Stimulated activated naive CD4-positive, alpha-beta T cell (primary cell): ENCODE measurements around the gene IFT81.
A peak's percentile ranks its signal among the peaks of the same experiment; 100 is the strongest.
"Not testable (repeated sequence)": the region's sequence is repeated elsewhere in the genome, so short reads cannot be mapped to it uniquely, and the experiment has no call there.

Experiments used
- DNase-seq, 6 experiments: peaks; one replicate each; lab custom pipeline; 2025; lab: John Stamatoyannopoulos, UW

Gene IFT81

DNA sequence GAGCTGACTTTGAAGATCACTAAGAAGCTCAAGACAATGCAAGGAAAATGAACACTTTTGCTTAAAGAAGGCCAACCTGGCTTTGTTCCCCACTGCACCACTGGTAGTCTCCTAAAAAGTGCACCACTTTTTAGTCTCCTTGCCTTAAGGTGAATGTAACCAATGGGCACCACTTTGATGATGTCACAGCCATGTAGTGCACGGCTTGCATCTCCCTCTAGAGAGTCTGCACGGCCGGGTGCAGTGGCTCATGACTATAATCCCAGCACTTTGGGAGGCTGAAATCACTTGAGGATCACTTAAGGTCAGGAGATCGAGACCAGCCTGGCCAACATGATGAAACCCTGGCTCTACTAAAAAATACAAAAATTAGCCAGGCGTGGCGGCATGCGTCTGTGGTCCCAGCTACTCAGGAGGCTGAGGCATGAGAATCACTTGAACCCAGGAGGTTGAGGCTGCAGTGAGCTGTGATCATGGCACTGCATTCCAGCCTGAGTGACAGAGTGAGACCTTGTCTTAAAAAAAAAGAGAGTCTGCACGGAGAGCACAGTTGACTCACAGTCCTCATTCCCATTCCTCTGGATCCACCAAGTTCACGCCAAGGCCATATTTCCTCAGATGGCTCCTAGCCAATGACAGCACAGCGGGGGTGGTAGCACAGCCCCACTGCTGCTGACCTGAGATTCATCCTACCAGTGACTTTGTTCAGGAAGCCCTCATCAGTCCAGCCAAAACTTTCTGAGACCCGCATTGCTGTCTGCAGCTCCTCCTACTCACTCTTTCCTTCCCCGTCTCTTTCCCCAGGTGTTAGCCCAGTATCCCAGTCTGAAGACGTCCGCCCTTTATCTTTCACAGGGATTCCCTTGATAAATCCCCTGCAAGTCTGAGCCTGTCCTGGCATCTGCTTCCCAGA, 16.5 kb upstream of the IFT81 start:
- DNase-seq = no peak

DNA sequence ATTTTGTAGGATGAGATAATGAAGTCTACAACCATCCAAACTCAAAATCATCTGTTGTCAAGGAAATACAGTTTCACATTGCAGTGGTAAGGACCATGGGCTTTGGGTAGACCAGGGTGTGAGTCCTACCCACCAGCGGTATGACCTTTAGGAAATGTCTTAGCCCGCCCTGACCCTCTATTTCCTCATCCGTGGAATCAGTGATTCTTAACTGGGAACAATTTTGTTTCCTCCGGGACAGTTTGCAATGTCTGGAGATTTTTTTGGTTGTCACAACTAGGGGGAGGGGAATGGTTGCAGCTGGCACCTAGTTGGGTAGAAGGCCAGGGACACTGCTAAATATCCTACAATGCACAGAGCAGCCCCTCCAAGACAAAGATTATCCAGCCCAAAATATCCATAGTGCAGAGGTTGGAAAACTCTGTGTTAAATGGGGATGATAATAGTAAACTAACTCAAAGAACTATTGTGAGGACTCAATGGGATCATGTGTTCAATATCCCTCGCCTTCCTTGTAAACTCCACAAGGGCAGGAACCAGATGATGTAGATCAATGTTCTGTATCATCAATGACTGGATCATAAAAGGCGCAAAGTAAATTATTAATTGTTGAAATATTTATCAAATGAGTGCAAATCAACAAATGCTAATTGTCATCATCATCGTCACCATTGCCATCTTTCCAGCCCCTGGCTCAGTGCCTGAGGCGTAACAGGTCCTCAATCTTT, 15.7 kb upstream of the IFT81 start:
- no peak for DNase-seq

DNA sequence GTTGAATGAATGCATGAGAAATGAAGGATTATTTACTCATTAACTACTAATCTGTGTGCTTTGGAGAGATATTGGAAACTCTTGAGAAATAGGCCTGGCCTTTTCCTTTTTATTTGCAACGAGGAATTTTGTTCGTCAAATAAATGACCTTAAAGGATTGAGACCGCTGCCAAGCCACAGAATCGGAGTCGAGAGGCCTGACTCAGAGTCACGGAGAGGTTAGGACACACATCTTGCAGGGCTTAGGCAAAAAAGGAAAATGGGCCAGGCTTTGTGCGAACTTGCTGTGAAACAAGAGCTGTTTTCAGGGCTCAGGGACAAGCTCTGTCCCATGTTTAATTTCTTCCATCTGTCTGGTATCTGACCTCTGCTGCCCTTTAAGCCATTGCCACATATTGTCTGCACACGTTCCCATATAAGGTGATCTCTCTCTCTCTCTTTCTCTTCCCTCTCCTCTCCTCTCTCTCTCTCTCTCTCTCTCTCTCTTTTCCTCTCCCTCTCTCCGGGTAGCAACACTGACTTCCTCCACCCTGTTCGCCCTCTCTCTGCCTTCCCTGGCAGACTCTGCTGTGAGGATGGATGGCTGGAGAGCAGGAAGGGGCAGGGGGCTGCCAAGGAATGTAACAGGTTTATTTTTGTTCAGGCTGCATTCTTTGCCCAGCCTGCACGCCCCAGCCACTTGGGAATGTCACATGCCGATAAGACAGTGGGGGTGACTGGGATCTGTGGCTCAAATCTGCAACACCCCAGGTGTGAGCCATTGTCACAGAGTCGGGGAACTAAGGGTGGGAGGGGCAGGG, 14.9 kb upstream of the IFT81 start:
- no peak for DNase-seq

DNA sequence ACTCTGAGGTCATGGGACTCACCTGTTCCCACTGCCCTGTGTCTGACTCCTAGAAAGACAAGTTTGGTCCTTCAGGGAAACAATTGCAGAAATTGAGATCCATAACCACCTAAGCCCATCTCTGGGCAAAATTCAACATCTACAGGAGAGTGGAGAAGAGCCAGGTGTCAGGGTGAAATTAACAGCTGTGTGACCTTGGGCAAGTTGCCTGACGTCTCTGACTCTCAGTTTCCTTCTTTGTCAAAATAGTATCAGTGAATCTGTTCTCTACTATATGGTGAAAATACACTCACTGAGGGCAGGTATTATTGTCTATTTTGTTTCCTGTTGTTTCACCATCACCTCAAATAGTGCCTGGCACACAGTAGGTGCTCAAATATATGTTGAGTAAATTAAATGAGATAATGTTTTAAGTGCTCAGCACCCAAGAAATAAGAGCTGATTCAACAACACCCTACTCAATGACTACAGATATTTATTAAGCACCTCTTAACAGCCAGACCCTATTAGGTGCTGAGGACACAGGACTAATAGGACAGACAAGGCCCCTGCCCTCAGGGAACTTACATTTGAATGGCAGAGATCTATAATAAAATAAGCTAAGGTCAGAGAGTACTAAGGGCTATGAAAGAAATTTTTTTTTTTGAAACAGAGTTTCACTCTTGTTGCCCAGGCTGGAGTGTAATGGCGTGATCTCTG, 14.2 kb upstream of the IFT81 start:
- DNase-seq = no peak

DNA sequence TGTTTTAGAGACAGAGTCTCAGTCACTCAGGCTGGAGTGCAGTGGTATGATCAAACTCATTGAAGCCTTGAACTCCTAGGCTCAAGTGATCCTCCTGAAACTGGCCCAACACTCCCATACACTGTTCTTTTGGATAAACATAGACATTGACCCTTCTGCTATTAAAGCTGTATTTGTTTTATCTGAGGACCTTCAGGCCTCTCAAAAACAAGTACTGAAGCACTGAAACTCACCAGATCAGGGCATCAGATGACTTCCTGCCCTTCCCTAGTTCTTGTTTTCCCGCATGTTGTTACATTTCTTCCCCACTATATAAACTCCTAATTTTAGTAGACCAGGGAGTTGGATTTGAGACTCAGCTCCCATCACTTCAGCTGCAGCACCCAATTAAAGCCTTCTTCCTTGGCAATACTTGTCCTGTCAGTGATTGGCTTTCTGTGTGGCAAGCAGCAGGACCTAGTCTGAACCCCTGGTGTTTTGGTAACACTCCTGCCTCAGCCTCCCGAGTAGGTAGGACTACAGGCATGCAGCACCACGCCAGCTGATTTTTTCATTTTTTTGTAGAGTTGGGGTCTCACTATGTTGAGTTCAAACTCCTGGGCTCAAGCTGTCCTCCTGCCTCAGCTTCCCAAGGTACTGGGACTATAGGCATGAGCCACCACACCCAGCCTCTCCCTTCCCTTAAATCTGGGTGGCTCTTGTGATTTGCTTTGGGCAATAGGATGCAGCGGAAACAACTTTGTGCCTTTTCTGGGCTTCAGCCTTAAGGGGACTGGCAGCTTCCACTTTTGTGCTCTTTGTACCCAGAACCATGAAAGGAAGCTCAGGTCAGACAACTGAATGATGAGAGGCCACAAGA, 12.5 kb upstream of the IFT81 start:
- DNase-seq = no peak

DNA sequence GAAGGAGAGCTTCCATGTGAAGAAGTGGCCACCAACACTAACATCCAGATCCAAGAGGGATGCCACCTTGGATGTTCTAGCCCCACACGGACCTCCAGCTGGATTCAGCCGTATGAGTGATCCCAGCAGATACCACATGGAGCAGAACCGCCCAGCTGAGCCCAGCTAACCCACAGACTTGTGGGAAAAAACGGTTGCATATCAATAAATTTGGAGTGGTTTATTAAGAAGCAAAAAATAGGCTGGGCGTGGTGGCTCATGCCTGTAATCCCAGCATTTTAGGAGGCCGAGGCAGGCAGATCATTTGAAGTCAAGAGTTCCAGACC, 11.9 kb upstream of the IFT81 start:
- no peak for DNase-seq

DNA sequence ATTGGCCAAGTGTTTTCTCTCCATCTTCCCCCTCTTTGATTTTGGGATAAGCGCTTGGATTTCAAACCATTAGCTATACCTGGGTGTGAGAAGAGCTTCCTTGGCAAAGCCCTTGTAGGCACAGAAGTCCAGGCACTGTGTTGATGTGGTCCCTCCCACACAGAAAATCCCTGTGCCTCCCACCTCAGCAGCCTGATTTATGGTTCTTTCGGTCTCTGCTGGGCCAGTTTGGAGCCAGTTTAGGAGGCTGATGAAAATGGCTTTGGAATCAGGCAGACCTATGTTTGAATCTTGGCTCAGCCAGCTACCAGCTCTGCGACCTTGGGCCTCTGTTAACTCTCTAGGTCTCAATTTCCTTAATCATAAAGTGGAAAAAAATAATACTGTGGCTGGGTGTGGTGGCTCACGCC, 9.6 kb upstream of the IFT81 start:
- DNase-seq = no peak

DNA sequence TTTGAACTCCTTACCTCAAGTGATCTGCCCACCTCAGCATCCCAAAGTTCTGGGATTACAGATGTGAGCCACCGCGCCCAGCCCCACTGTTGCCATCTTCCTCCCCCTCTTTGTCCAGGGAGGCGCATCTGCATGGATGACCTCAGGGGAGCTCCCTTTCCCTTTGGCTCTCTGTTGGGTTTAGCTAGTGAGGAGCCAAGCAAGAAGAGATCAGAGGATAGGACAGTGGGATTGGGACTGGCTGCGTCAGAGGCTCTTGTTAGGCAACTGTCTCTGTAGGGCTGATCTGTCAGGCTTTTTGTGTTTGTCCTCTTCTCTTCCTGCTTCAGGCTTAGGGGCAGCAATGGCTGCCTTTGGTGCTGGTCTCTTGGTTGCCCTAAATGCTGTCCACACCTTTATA, 8.5 kb upstream of the IFT81 start:
- no peak for DNase-seq

DNA sequence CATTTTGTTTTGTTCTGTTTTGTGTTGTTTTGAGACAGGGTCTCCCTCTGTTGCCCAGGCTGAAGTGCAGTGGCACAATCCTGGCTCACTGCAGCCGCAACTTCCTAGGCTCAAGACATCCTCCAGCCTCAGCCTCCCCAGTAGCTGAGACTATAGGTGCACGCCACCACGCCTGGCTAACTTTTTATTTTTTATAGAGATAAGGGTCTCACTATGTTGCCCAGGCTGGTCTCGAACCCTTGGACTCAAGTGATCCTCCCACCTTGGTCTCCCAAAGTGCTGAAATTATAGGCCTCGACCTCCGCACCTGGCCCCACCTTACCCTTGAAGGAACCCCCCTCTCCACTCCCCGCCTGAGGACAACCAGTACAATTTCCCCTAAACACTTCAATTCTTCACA, 7.5 kb upstream of the IFT81 start:
- no peak for DNase-seq

DNA sequence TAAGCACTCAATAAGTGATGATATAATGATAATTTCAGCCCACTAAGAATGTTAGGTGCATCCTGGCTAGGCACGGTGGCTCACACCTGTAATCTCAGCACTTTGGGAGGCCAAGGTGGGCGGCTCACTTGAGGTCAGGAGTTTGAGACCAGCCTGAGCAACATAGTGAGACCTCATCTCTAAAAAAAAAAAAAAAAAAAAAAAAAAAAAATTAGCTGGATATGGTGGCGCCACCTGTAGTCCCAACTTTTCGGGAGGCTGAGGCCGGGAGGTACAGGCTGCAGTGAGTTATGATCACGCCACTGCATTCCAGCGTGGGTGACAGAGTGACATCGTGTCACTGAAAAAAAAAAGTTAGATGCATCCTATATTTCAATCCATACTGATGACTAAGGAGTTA, 6.9 kb upstream of the IFT81 start:
- not testable (repeated sequence) for DNase-seq

DNA sequence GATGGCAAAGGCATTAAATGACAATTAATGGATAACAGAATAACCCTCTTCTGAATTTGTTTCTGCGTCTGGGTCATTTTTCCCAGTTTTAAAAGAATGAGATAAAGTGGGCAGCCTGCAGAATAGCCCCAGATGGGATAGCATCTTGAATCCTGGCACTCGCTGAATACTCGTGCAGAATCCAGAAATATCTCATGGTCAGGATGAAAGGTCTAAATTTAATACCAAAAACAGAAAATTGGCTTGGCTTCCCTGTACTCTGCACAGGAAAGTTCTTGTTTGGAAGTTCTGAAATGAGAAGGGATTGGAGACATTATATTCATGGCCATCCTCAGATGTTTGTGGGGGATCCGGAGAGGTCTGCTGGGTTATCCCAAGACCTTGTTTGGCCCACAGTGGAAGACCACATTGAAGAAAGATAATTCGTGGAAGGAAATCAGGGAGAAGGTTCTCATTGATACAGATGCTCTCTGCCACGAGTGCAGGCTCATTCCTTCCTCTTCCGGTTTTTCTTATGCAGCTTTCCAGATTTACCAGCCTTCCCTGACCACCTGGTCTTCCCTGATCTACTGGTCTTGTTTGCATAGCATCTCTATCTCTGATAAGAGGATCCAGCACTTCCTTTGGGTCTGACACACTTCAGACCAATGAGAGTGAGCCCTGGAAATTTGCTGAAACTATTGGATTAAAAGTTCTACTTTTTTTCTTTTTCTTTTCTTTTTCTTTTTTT, 6.0 kb upstream of the IFT81 start:
- no peak for DNase-seq

DNA sequence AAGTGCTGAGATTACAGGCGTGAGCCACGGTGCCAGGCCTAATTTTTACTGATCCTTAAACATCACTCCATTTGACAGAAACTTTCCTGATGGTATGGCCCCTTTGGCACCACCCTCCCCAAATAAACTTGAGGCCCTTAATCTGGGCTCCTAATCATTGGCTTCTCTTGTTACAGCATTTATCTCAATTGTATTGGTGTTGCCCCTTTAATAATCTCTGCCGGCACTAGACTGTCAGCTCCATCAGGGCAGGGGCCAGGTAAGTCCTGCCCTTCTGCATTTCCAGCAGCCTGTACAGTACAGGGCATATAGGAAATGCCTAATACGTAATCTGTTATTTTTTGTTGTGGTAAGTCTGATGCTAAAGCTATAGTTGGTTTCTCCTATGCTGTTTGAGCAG, 1.2 kb upstream of the IFT81 start:
- no peak for DNase-seq

DNA sequence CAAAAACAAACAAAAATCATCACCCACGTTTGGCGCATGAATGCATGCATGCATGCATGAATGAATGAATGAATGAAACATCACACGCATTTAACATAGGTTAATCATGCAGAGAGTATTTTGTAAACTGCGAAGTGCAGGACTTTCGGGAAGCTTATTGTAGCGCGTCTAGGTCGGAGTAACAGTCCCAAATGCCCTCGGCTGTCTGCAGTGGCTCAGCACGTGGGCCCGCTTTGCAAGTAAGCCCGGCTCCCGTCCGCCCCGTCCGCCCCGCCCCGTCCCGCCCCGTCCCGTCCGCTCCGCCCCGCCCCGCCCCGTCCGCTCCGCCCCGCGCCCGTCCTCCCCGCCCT, 263 bp upstream of the IFT81 start:
- no peak for DNase-seq

DNA sequence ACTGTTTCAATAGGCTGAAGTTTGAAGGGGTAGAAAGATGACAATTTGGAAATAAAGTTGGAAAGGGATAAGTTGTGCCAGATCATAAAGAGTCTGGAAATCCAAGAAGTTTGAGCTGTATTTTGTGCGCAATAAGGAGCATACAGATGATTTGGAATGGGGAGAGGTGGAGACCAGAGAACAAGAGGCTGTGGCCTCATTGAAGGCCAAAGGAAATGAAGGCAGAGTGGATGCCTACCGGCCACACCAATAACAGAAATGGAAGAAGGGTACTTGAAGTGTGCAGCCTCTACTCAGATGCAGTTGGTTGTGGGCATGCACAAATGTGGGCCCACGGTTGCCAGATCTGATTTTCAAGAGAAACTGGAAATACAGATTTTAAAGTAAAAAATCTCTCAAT, 2.4 kb downstream of the IFT81 start:
- DNase-seq = no peak

DNA sequence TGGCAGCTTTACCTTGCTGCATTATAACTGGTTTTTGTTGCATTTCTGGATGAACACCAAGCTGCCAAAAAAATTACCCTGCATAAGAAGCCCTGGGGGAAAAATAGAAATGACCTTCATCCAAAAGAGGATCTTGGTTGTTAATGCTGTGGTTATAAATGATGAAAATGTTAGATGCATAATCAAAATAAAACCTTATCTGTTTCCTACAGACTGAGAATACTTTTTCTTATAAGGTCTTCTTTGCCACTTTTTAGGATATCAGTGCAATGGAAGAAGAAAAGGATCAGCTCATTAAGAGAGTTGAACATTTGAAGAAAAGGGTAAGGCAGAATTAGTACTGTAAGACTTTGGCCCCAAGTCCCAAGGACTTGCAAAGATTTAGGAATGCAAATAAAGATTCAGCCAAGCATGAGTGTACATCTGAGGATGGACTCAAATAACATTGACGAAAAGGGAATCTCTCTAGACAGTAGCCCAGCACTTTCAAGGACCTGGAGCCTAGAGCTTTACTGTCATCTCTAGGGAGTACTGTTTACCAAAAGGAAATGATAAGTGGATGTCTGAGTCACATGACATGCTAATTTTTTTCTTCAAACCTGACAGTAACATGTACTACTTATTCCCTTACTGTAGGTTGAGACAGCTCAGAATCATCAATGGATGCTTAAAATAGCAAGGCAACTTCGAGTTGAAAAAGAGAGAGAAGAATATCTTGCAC, 10.7 kb downstream of the IFT81 start:
- peak in 2 of 6 experiments; percentile 1 to 6 for DNase-seq

DNA sequence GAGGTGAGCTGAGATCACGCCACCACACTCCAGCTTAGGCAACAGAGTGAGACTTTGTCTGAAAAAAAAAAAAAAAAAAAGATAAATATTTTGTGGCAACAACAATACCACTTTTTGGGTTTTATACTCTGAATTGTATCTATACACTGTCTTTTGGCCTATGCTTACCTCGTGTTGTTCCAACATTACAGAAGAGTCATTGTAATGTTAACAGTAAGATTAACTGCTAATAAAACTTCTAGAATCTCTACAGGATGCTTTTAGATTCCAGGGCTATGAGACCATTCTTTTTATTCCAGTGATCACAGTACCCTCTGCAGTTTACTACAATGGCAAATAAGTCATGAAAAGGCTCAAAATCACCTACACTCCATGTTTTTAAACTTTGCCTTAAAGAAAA, 11.6 kb downstream of the IFT81 start:
- no peak for DNase-seq

DNA sequence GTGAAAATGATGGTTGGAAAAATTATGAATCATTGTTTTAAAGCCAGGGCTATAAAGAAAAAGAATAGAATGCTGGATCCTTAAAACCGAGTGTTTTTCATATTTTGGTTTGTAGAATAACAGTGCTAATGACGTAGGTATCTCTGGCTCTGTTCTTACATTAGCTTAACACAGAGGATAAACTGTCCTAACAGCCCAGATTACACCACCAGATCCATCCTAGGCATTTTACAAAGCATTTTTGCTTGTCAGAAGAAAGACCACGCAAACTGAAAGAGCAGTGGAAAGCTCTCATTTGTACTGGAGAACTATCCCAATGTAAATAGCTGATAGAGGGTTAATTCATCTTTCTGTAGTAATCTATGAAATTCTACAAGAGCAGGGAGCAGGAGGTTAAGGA, 13.6 kb downstream of the IFT81 start:
- no peak for DNase-seq

DNA sequence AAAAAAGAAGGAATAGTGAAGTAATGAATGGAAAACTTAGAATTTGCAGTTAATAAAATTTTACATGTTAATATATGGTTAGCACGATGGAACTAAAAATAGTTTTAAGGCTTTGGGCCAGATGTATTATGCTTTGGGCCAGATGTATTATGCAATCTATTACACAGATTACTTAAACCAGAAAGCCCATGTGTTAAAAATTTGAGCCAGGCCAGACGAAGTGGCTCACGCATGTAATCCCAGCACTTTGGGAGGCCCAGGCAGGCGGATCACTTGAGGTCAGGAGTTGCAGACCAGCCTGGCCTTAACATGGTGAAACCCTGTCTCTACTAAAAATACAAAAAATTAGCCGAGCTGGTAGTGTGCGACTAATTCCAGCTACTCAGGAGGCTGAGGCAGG, 17.2 kb downstream of the IFT81 start:
- no peak for DNase-seq

DNA sequence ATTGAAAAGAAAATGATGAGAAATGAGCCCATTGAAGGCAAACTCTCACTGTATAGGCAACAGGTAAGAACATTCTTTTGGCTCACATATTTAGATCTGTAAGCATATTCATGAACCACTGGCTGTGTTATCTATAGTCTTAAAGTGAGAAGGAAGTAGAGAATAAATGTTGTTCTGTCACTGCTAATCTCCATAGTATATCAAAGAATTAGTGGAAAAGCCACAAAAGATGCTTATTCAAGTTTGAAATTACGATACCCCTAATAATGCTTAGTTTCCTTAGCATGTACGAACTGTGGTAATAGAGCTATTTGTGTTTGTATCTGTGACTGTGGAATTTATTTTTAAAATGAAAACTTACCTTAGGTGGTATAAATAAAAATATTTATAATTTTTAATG, 22.8 kb downstream of the IFT81 start:
- no peak for DNase-seq

DNA sequence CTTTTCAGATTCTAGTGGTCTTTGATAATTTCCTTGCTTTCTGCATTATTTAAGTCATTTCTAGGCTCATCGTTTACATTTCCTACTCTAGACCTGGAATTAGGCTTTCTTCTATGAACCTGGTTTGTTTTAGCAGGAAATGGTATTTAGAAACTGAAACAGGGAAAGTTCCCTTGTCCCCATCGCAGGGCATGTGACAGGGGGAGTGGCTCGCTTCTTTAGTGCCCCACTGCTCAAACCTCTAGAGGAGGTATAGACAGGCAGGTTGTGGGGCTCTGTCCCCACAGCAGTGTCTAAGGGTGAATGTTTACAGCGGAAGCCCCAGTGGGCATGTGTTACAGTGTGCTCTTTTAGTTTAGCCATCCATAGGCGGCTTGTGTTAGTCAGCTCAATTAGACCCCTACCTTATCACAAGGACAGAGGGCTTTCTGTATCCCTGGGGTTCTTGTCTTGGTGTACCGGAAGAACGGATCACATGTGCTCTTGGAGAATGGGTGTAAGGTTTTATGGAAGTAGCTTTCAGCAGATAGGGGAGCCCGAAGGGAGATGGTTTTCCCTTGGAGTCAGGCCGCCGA, 25.0 kb downstream of the IFT81 start:
- DNase-seq = no peak
